ENCODE results near the gene DNMT3A.

DNMT3A gene

GRCh38 chr2:25363733-25364132 is 22.0 kb upstream of the DNMT3A start:
- Histone ChIP-seq H4K91ac (ENCODE audit: low read length) (no peak overlapping the region), H3K4me3 (ENCODE audit: insufficient read depth in 1 of 2, low read depth in 1 of 2, low read length in 2 of 2) (no peak overlapping the region), H3K4me2 (ENCODE audit: low read length, poor library complexity, severe bottlenecking) (no peak overlapping the region), H2AK5ac (ENCODE audit: low read length, severe bottlenecking) (no peak overlapping the region), H2BK12ac (ENCODE audit: low read length in 2 of 2) (no peak overlapping the region), H3K18ac (ENCODE audit: low read depth in 1 of 2, low read length in 2 of 2) (no peak overlapping the region), H2BK120ac (ENCODE audit: low read depth, low read length) (no peak overlapping the region), H4K8ac (ENCODE audit: low read length) (no peak overlapping the region), H3K27ac (ENCODE audit: low read length, poor library complexity, severe bottlenecking) (no peak overlapping the region), H3K27me3 (ENCODE audit: control insufficient read depth in 1 of 2, insufficient read depth in 1 of 2, low read length in 2 of 2) (no peaks in the 10 kb centered on the region), H3K9ac (ENCODE audit: low read length) (no peak overlapping the region), H3K4me1 (ENCODE audit: control insufficient read depth, insufficient read depth, low read depth, low read length) (peaks cover 5% of the 10 kb centered on the region), H3K23ac (ENCODE audit: low read length in 2 of 2) (no peak overlapping the region), H3K4ac (ENCODE audit: low read depth in 1 of 2, low read length in 2 of 2) (no peak overlapping the region), H3K14ac (ENCODE audit: low read length in 2 of 2) (no peak overlapping the region), H2AFZ (ENCODE audit: low read depth, low read length) (no peak overlapping the region), H2BK15ac (ENCODE audit: low read depth, poor library complexity, severe bottlenecking) (no peak overlapping the region), H3K36me3 (ENCODE audit: control insufficient read depth in 1 of 2, insufficient read depth in 2 of 2, low read depth in 1 of 2, low read length in 2 of 2) (no peaks in the 10 kb centered on the region), H2BK5ac (ENCODE audit: low read depth, low read length, poor library complexity, severe bottlenecking) (no peak overlapping the region), H3K9me3 (ENCODE audit: control insufficient read depth, low read length) (no peaks in the 10 kb centered on the region), H3K79me1 (replicated peaks; ENCODE audit: low read length, poor library complexity, severe bottlenecking) (no peaks in the 10 kb centered on the region)
- 95% methylated on average over 7 of the region's 7 CpGs for WGBS
- no peak for DNase-seq

GRCh38 chr2:25362434-25363145 is 20.9 kb upstream of the DNMT3A start:
- Histone ChIP-seq H3K23ac (ENCODE audit: low read length in 2 of 2) (no peak overlapping the region), H3K9me3 (ENCODE audit: control insufficient read depth, low read length) (no peaks in the 10 kb centered on the region), H4K91ac (ENCODE audit: low read length) (no peak overlapping the region), H3K9ac (ENCODE audit: low read length) (peak overlapping the region; percentile 75), H3K4me1 (ENCODE audit: control insufficient read depth, insufficient read depth, low read depth, low read length) (peaks cover 5% of the 10 kb centered on the region), H3K79me1 (replicated peaks; ENCODE audit: low read length, poor library complexity, severe bottlenecking) (no peaks in the 10 kb centered on the region), H4K8ac (ENCODE audit: low read length) (peak overlapping the region; percentile 91), H3K27me3 (ENCODE audit: control insufficient read depth in 1 of 2, insufficient read depth in 1 of 2, low read length in 2 of 2) (no peaks in the 10 kb centered on the region), H3K18ac (ENCODE audit: low read depth in 1 of 2, low read length in 2 of 2) (no peak overlapping the region), H3K36me3 (ENCODE audit: control insufficient read depth in 1 of 2, insufficient read depth in 2 of 2, low read depth in 1 of 2, low read length in 2 of 2) (no peaks in the 10 kb centered on the region), H3K27ac (ENCODE audit: low read length, poor library complexity, severe bottlenecking) (no peak overlapping the region), H3K4ac (ENCODE audit: low read depth in 1 of 2, low read length in 2 of 2) (peak overlapping the region in 1 of 2 experiments; percentile 73), H3K14ac (ENCODE audit: low read length in 2 of 2) (no peak overlapping the region), H2BK15ac (ENCODE audit: low read depth, poor library complexity, severe bottlenecking) (no peak overlapping the region), H2BK12ac (ENCODE audit: low read length in 2 of 2) (peak overlapping the region; percentile 79 to 82), H3K4me2 (ENCODE audit: low read length, poor library complexity, severe bottlenecking) (no peak overlapping the region), H3K4me3 (ENCODE audit: insufficient read depth in 1 of 2, low read depth in 1 of 2, low read length in 2 of 2) (peak overlapping the region in 1 of 2 experiments; percentile 76), H2AFZ (ENCODE audit: low read depth, low read length) (peak overlapping the region; percentile 18), H2BK120ac (ENCODE audit: low read depth, low read length) (no peak overlapping the region), H2BK5ac (ENCODE audit: low read depth, low read length, poor library complexity, severe bottlenecking) (no peak overlapping the region), H2AK5ac (ENCODE audit: low read length, severe bottlenecking) (no peak overlapping the region)
- 80% methylated on average over 20 of the region's 21 CpGs for WGBS
- no peak for DNase-seq

GRCh38 chr2:25362049-25362433 is 20.3 kb upstream of the DNMT3A start:
- WGBS: 1% methylated on average over 16 of the region's 16 CpGs
- no peak overlapping the region for H2AK5ac ChIP-seq (ENCODE audit: low read length, severe bottlenecking)
- no peak overlapping the region for H3K4ac ChIP-seq (ENCODE audit: low read depth in 1 of 2, low read length in 2 of 2)
- no peak overlapping the region for H3K14ac ChIP-seq (ENCODE audit: low read length in 2 of 2)
- H3K4me3 ChIP-seq (ENCODE audit: insufficient read depth in 1 of 2, low read depth in 1 of 2, low read length in 2 of 2): peak overlapping the region; percentile 8 to 76
- H3K23ac ChIP-seq (ENCODE audit: low read length in 2 of 2): no peak overlapping the region
- DNase-seq: peak; percentile 89
- no peaks in the 10 kb centered on the region for H3K27me3 ChIP-seq (ENCODE audit: control insufficient read depth in 1 of 2, insufficient read depth in 1 of 2, low read length in 2 of 2)
- H4K91ac ChIP-seq (ENCODE audit: low read length): no peak overlapping the region
- no peak overlapping the region for H2AFZ ChIP-seq (ENCODE audit: low read depth, low read length)
- H3K4me2 ChIP-seq (ENCODE audit: low read length, poor library complexity, severe bottlenecking): peak overlapping the region; percentile 83
- H2BK15ac ChIP-seq (ENCODE audit: low read depth, poor library complexity, severe bottlenecking): no peak overlapping the region
- no peaks in the 10 kb centered on the region for H3K9me3 ChIP-seq (ENCODE audit: control insufficient read depth, low read length)
- H3K4me1 ChIP-seq (ENCODE audit: control insufficient read depth, insufficient read depth, low read depth, low read length): peaks cover 5% of the 10 kb centered on the region
- no peak overlapping the region for H2BK12ac ChIP-seq (ENCODE audit: low read length in 2 of 2)
- H3K9ac ChIP-seq (ENCODE audit: low read length): peak overlapping the region; percentile 75
- H3K79me1 ChIP-seq (replicated peaks; ENCODE audit: low read length, poor library complexity, severe bottlenecking): no peaks in the 10 kb centered on the region
- no peak overlapping the region for H2BK5ac ChIP-seq (ENCODE audit: low read depth, low read length, poor library complexity, severe bottlenecking)
- H3K36me3 ChIP-seq (ENCODE audit: control insufficient read depth in 1 of 2, insufficient read depth in 2 of 2, low read depth in 1 of 2, low read length in 2 of 2): no peaks in the 10 kb centered on the region
- H3K27ac ChIP-seq (ENCODE audit: low read length, poor library complexity, severe bottlenecking): no peak overlapping the region
- H3K18ac ChIP-seq (ENCODE audit: low read depth in 1 of 2, low read length in 2 of 2): no peak overlapping the region
- H4K8ac ChIP-seq (ENCODE audit: low read length): peak overlapping the region; percentile 80
- H2BK120ac ChIP-seq (ENCODE audit: low read depth, low read length): no peak overlapping the region

- Histone ChIP-seq H3K4ac (ENCODE audit: low read depth in 1 of 2, low read length in 2 of 2) (no peak overlapping the region), H3K23ac (ENCODE audit: low read length in 2 of 2) (no peak overlapping the region), H4K91ac (ENCODE audit: low read length) (no peak overlapping the region), H2AK5ac (ENCODE audit: low read length, severe bottlenecking) (no peak overlapping the region), H3K27me3 (ENCODE audit: control insufficient read depth in 1 of 2, insufficient read depth in 1 of 2, low read length in 2 of 2) (no peaks in the 10 kb centered on the region), H2BK120ac (ENCODE audit: low read depth, low read length) (no peak overlapping the region), H3K4me3 (ENCODE audit: insufficient read depth in 1 of 2, low read depth in 1 of 2, low read length in 2 of 2) (peak overlapping the region in 1 of 2 experiments; percentile 76), H3K79me1 (replicated peaks; ENCODE audit: low read length, poor library complexity, severe bottlenecking) (no peaks in the 10 kb centered on the region), H2AFZ (ENCODE audit: low read depth, low read length) (no peak overlapping the region), H2BK15ac (ENCODE audit: low read depth, poor library complexity, severe bottlenecking) (no peak overlapping the region), H3K9me3 (ENCODE audit: control insufficient read depth, low read length) (no peaks in the 10 kb centered on the region), H3K14ac (ENCODE audit: low read length in 2 of 2) (no peak overlapping the region), H3K4me2 (ENCODE audit: low read length, poor library complexity, severe bottlenecking) (peak overlapping the region; percentile 83), H4K8ac (ENCODE audit: low read length) (peak overlapping the region; percentile 27), H2BK12ac (ENCODE audit: low read length in 2 of 2) (peak overlapping the region in 1 of 2 experiments; percentile 10), H3K18ac (ENCODE audit: low read depth in 1 of 2, low read length in 2 of 2) (peak overlapping the region in 1 of 2 experiments; percentile 22), H3K4me1 (ENCODE audit: control insufficient read depth, insufficient read depth, low read depth, low read length) (peaks cover 5% of the 10 kb centered on the region), H3K36me3 (ENCODE audit: control insufficient read depth in 1 of 2, insufficient read depth in 2 of 2, low read depth in 1 of 2, low read length in 2 of 2) (no peaks in the 10 kb centered on the region), H3K27ac (ENCODE audit: low read length, poor library complexity, severe bottlenecking) (no peak overlapping the region), H2BK5ac (ENCODE audit: low read depth, low read length, poor library complexity, severe bottlenecking) (no peak overlapping the region), H3K9ac (ENCODE audit: low read length) (peak overlapping the region; percentile 75)
- 59% methylated on average over 33 of the region's 34 CpGs for WGBS
- DNase-seq: no peak
Observed at GRCh38 chr2:25361261-25362048, 19.7 kb upstream of the DNMT3A start.
